Activated CD4-positive, alpha-beta T cell treated with anti-CD3 and anti-CD28 coated beads for 48 hours (primary cell): ENCODE data around the gene PLEKHJ1.

ENCODE experiments used
- DNase-seq: peaks from one replicate; pipeline ENCODE4 v3.0.0-alpha.2; 2020

Gene PLEKHJ1

GRCh38 chr19:2269244-2270156 is 33.4 kb upstream of the PLEKHJ1 start:
- DNase-seq: peak; percentile 99

DNA sequence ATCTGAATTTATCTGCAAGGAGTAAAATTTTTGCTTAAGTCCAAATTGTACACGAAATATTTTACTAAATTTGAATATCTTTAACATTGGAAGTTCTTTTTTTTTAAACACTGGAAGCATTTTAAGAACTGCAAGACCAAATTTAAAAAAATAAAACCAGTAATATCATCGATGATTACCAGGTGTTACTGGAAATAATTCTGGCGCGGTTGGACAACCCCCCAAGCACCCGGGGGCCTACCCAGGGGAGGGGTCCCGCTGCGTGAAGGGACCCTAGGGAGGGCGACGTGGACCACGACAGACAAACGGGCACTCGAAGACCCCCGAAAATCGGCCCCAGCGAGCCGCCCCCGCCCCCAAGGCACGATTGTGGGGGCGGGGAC is 32.7 kb upstream of the PLEKHJ1 start:
- DNase-seq: no peak

DNA sequence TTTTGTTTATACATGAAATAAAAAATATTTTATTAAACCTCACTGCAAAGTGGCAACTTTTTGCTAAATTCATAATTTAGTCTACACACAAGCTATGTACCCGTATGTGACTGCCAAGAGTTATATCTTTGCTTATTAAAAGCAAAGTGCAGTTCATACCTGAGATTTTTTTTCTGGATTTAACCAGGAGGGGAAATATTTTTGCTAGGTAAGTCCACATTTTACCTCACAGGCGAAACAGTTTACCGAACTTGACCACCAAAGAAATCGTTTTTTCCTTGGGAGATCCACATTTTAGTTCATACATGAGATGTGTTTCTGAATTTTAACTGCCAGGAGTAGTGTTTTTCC is 32.3 kb upstream of the PLEKHJ1 start:
- no peak for DNase-seq

DNA sequence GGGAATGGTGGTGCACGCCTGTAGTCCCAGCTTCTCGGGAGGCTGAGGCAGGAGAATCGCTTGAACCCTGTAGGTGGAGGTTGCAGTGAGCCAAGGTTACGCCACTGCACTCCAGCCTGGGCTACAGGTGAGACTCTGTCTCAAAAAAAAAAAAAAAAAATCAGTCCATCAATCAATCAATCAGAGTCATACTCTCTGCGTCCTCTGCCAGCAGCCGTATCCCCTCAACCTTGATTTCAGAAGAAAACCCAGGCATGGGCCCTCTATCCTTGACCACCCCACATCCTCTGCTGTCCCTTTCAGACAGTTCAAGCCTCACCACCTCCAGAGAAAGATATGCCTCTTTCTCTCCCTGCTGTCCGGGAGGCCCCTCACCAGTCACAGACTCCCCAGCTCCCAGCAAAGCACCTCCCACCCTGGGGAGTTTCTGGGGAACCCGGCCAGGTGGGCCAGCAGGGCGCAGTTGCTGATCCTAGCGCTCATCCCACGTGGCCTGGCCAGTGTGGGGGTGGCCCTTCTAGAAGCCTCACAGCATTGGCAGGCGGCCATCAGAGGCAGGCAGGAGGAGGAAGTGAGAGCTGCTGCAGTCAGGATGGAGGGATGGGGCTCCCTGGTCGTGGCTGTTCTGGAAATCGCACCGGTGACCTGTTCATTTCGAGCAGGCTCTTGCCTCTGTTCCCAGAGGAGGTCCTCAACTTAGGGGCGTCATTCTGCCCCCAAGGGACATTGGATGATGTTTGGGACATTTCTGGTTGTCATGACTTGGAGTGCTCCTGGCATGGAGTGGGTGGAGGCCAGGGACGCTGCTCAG is 30.3 kb upstream of the PLEKHJ1 start:
- DNase-seq: peak; percentile 58

DNA sequence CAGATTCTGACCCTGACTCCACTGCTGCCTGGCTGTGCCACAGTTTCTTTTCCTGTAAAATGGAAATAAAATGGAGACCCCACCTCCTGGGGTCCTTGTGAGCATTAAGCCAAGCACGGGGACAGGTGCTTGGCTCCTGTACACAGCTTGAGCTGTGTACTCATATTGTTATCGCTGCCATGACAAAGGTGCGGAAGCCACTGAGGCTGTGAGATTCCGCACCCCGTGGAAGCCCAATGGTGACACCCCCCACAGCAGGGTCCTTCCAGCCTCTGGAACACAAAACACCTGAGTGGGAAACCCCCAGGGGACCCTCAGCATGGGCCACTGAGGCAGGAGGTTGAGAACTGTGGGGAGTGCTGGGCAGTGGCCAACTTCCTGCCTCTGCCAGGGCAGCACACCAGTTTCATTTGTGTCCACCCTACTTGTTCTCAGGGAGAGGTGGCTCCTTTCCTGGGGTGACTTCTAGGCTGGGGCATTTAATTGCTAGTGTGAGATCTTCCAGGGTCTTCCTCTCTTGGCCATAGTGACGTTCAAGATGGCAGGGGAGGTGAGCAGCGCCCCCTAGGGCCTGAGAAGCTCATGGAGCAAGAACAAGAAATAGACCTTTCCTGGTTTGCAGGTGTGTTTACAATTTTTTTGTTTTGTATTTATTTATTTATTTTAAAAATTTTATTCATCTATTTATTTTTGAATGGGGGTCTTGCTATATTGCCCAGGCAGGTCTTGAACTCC is 25.5 kb upstream of the PLEKHJ1 start:
- DNase-seq: peak; percentile 76

DNA sequence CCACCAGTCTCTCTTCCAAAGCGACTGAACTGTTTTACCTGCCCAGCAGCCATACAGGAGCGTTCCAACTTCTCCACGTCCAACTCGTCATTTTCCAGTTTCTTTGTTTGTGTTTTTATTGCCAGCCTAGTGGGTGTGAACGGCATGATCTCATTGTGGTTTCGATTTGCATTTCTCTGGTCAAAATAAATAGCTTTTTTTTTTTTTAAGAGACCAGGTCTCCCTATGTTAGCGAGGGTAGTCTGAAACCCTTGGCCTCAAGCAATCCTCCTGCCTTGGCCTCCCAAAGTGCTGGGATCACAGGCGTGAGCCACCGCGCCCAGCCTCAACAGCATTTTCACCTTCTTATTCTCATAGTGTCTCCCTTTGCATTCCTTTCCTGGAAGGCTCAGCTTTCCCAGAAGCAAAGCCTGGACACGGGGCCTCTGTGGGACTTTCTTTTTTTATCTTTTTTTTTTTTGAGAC is 24.2 kb upstream of the PLEKHJ1 start:
- no peak for DNase-seq

DNA sequence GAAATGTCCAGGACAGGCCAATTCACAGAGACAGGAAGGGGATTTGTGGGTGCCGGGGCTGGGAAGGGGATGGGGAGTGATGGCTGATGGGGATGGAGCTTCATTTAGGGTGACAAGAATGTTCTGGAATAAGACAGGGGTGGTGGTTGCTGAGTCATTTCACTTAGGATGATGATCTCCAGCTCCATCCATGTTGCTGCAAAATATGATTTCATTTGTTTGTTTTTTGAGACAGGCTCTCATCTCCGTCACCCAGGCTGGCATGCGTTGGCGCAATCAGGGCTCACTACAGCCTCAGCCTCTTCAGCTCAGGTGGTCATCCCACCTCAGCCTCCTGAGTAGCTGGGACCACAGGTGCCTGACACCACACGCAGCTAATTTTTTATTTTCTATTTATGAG is 23.2 kb upstream of the PLEKHJ1 start:
- DNase-seq: no peak

- no peak for DNase-seq
Measured at GRCh38 chr19:2255982-2256685, 20.0 kb upstream of the PLEKHJ1 start, which contains the start of gene JSRP1. TSS of gene JSRP1 (minus strand) at chr19:2256417. CDS start at chr19:2255314, 1,103 bp downstream.

- no peak for DNase-seq
Measured at GRCh38 chr19:2255112-2255845, 19.1 kb upstream of the PLEKHJ1 start.

GRCh38 chr19:2254064-2254872 is 18.1 kb upstream of the PLEKHJ1 start:
- DNase-seq: no peak

DNA sequence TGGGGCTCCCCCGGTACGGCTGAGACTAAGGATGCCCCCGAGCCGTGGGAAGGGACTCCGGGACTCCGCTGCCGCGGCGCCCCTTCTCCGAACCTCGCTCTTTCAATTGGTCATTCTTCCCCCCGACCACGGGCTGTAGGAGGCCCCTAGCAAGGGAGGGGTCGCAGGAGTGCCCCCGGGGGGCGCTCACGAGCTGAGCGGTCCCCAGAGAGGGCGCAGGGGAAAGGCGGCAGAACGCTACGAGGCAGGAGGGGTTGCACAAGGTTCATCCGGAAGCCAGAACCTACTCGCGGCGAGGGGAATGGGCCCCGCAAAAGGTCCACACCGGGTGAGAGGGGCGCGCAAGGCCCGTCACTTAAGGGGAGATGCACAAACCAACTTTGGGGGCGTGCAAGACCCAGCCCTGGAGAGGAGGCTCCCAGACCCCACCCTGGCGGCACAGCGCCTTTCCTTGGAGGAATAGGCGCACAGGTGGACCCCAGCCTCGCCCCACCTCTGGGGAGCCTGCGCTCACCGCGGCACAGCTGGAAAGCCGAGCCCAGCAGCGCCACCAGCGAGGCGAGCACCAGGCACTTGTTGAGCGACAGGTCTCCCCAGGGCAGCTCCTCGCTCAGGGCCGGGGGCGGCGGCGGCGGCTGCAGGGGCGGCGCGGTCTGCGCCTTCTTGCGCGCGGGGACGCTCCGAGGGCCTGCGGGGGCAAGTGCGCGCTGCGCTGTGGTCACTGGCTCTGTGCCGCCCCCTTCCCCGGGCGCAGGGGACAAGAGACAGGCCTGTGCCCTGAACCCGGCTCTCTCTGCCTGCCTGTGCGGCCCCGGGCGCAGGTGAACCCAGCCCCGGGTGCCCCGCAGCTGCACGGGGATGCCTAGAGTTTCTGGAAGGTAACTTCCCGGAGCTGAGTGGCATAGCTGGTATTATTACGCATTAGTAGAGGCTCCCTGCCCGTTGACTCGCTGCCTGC is 17.3 kb upstream of the PLEKHJ1 start:
- DNase-seq: peak; percentile 44

DNA sequence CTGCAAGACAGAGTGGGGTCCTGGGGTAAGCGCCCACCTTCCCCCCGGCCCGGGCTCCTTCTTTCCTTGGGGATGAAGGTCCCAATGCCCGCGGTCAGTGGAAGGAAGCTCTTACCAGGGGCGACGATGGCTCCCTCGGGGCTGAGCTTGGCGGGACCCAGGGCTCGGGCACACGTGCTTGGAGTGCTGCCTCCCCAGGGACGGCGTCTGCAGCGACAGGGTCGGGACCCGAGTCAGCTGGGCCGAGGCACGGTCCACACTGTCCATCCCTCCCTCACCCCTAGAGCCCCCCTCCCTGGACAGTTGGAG is 16.6 kb upstream of the PLEKHJ1 start:
- no peak for DNase-seq

DNA sequence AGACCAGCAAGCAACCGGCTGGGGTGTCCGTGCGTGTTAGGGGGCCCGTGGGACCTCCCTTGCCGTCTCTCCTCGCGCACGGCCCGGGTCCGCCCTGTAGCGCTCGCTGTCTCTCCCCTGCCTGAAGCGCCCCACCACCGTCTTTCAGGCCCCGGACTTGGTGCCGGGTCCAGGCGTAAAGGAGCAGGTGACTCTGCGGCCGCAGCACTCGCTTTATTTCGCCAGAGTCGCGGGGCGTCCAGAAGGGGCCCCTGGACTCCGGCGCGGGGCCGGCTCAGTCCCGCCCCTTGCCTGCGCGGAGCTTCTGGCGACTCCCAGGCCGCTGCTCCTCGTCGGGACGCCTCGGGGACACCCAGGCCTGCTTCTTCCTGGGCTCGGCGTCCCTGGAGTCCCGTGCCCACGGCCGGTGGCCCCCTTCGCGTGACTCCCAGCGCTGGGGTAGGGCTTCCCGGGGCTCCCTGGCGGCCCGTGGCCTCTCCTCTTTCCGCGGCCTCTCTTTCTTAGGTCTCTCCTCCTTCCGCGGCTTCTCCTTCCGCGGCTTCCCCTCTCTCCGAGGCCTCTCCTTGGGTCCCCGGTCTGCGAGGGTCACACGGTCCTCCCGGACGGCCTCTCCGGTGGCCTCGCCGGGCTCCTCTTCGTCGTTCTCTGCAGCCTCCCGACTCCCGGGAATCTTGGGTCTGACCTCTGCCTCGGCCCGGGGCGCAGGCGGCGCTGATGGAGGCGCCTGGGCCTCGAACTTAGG is 16.1 kb upstream of the PLEKHJ1 start:
- DNase-seq: no peak

DNA sequence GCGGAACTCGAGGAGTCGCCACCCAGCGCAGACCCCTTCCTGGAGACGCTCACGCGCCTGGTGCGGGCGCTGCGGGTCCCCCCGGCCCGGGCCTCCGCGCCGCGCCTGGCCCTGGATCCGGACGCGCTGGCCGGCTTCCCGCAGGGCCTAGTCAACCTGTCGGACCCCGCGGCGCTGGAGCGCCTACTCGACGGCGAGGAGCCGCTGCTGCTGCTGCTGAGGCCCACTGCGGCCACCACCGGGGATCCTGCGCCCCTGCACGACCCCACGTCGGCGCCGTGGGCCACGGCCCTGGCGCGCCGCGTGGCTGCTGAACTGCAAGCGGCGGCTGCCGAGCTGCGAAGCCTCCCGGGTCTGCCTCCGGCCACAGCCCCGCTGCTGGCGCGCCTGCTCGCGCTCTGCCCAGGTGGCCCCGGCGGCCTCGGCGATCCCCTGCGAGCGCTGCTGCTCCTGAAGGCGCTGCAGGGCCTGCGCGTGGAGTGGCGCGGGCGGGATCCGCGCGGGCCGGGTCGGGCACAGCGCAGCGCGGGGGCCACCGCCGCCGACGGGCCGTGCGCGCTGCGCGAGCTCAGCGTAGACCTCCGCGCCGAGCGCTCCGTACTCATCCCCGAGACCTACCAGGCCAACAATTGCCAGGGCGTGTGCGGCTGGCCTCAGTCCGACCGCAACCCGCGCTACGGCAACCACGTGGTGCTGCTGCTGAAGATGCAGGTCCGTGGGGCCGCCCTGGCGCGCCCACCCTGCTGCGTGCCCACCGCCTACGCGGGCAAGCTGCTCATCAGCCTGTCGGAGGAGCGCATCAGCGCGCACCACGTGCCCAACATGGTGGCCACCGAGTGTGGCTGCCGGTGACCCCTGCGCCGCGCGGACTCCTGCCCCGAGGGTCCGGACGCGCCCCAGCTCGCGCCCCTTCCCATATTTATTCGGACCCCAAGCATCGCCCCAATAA is 15.3 kb upstream of the PLEKHJ1 start:
- peak; percentile 39 for DNase-seq

GRCh38 chr19:2250766-2251105 is 14.6 kb upstream of the PLEKHJ1 start:
- DNase-seq: no peak

GRCh38 chr19:2249880-2250765 is 14.0 kb upstream of the PLEKHJ1 start:
- no peak for DNase-seq
